ENCODE data around the gene ASF1B.

Gene ASF1B

GRCh38 chr19:14127929-14128509 lies 8.4 kb downstream of the ASF1B start:
- DNase-seq, result peak; percentile 42

GRCh38 chr19:14127176-14127575 lies 9.2 kb downstream of the ASF1B start:
- DNase-seq, result no peak

GRCh38 chr19:14122924-14123323 lies 13.5 kb downstream of the ASF1B start:
- DNase-seq, result no peak

GRCh38 chr19:14120497-14120780 lies 15.9 kb downstream of the ASF1B start:
- no peak for DNase-seq

GRCh38 chr19:14119644-14120496 lies 16.5 kb downstream of the ASF1B start:
- DNase-seq, result no peak

GRCh38 chr19:14119146-14119545 lies 17.2 kb downstream of the ASF1B start:
- DNase-seq, result no peak

- DNase-seq, result no peak
Observed at GRCh38 chr19:14118165-14119051, 18.0 kb downstream of the ASF1B start.

- DNase-seq, result peak; percentile 99
Observed at GRCh38 chr19:14117668-14118164, 18.7 kb downstream of the ASF1B start, which contains the start of gene PRKACA. Gene PRKACA (minus strand): TSS chr19:14117762. CDS start chr19:14117547, 215 bp downstream.

- peak; percentile 25 for DNase-seq
Observed at GRCh38 chr19:14116918-14117578, 19.3 kb downstream of the ASF1B start.

- DNase-seq, result no peak
Observed at GRCh38 chr19:14116525-14116917, 19.9 kb downstream of the ASF1B start.

GRCh38 chr19:14115756-14116155 lies 20.6 kb downstream of the ASF1B start:
- DNase-seq, result no peak

- DNase-seq, result peak; percentile 62
Observed at GRCh38 chr19:14114854-14115253, 21.5 kb downstream of the ASF1B start.

GRCh38 chr19:14114439-14114838 lies 21.9 kb downstream of the ASF1B start:
- no peak for DNase-seq

GRCh38 chr19:14113762-14114414 lies 22.5 kb downstream of the ASF1B start:
- DNase-seq, result peak; percentile 35

GRCh38 chr19:14112809-14113385 lies 23.5 kb downstream of the ASF1B start:
- DNase-seq, result no peak

GRCh38 chr19:14112051-14112808 lies 24.2 kb downstream of the ASF1B start:
- no peak for DNase-seq

- no peak for DNase-seq
Observed at GRCh38 chr19:14111486-14111885, 24.9 kb downstream of the ASF1B start.

GRCh38 chr19:14110650-14111049 lies 25.7 kb downstream of the ASF1B start:
- no peak for DNase-seq

GRCh38 chr19:14107581-14108461 lies 28.6 kb downstream of the ASF1B start:
- DNase-seq, result no peak

GRCh38 chr19:14106840-14107239 lies 29.5 kb downstream of the ASF1B start:
- DNase-seq, result no peak

All from RPMI8226 (cell line).